ENCODE data around the gene SLC30A10.

DNA sequence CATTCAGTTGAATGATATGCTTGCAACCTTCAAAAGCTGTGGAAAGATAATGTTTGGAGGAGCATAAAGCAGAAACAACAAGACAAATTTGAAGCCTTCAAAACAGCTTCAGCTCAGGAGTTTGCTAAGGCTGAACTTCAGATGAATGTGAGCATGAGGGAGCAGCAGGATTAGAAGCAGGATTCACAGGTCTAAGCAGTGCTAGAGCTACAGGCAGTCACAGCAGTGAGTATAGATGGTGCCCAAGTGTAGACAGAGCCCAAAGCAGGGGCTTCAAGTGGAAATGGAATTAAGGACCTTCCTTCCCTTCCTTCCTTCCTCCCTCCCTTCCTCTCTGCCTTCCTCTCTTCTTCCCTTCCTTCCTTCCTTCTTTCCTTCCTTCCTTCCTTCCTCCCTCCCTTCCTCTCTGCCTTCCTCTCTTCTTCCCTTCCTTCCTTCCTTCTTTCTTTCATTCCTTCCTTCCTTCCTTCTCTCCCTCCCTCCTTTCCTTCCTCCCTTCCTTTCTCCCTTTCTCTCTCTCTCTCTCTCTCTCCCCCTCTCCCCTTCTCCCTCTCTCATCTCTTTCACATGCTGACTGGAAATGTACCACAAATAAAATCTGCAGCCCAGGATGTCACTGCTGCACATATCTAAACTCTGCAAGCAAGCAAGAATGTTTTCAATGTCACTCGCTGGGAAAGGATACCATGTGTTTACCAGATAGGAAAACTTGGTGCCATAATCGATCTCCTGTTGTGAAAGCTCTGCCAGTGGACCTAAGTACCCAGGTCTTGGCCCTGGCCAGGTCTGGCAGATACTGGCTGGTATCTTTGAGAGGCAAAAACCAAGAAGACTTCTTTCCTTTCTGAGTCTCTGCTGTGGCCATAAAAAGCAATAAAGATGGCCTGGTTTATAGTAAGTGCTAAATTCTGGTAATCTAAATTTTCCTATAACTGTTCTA lies 13.1 kb upstream of the SLC30A10 start:
- no peak for TF ChIP-seq CTCF (IDR thresholded peaks at IDR 0.05)
- no peak for TF ChIP-seq POLR2A (IDR thresholded peaks at IDR 0.05)
